Smooth muscle cell (in vitro differentiated cells): ENCODE measurements around the gene NHLRC4. TPM values are rescaled to one million over a fixed set of nuclear protein-coding genes. Genes with fewer than 3 reads are reported as not detected.

Experiments used
- DNase-seq: peaks from one replicate; lab custom pipeline; 2025; ENCODE audit not compliant: unreplicated experiment; lab: John Stamatoyannopoulos, UW
- H2AFZ ChIP-seq: fragments of 200-600 bp; sonication (generic); 2 replicates; pipeline ENCODE4 v1.6.0; 2016; ENCODE audit warnings: antibody characterized with exemption, low read depth, mild to moderate bottlenecking
- H3F3A ChIP-seq: fragments of 200-600 bp; sonication (generic); 2 replicates; pipeline ENCODE4 v1.6.0; 2017; ENCODE audit warnings: antibody characterized with exemption, low read depth
- H3K27ac ChIP-seq: fragments of 200-600 bp; sonication (generic); 2 replicates; pipeline ENCODE4 v1.5.1; 2016; ENCODE audit warnings: low read depth, mild to moderate bottlenecking
- H3K27me3 ChIP-seq: fragments of 200-600 bp; sonication (generic); 2 replicates; pipeline ENCODE4 v1.6.1; 2016; ENCODE audit warnings: low read depth, mild to moderate bottlenecking
- H3K36me3 ChIP-seq: fragments of 200-600 bp; sonication (generic); 2 replicates; pipeline ENCODE4 v1.5.1; 2016; ENCODE audit warnings: low read depth
- H3K4me1 ChIP-seq: fragments of 200-600 bp; sonication (generic); 2 replicates; pipeline ENCODE4 v1.5.1; 2016; ENCODE audit warnings: low read depth
- H3K4me2 ChIP-seq: fragments of 200-600 bp; sonication (generic); 2 replicates; pipeline ENCODE4 v1.6.0; 2016; ENCODE audit warnings: mild to moderate bottlenecking
- H3K4me3 ChIP-seq: fragments of 200-600 bp; sonication (generic); 2 replicates; pipeline ENCODE4 v1.5.1; 2016; ENCODE audit warnings: mild to moderate bottlenecking
- H3K79me2 ChIP-seq: fragments of 200-600 bp; sonication (generic); 2 replicates; pipeline ENCODE4 v1.6.0; 2016; ENCODE audit warnings: low read depth, mild to moderate bottlenecking
- H3K9ac ChIP-seq: fragments of 200-600 bp; sonication (generic); 2 replicates; pipeline ENCODE4 v1.6.0; 2016; ENCODE audit warnings: low read depth
- H3K9me3 ChIP-seq: fragments of 200-600 bp; sonication (generic); replicated peaks from 2 replicates; pipeline ENCODE4 v1.5.1; 2016; ENCODE audit warnings: low read depth
- H4K20me1 ChIP-seq: fragments of 200-600 bp; sonication (generic); 2 replicates; pipeline ENCODE4 v1.6.0; 2016; ENCODE audit warnings: low read depth
- WGBS: methylation state at CpG from one replicate; pipeline ENCODE4 v1.1.7; 2016; ENCODE audit warnings: low lambda C conversion rate; 5-methylcytosine and 5-hydroxymethylcytosine counted together
- polyA plus RNA-seq: library from polyadenylated mRNA; unstranded; fragments of >200 nt; fragmentation: Nextera tagmentation; extraction: Ambion mirVana; gene quantifications from 2 replicates; pipeline ENCODE4 v1.2.1, GENCODE V29; 2016
- total RNA-seq: library from RNA; depleted of rRNA; stranded (reverse); fragments of >200 nt; gene quantifications from 2 replicates; pipeline ENCODE4 v1.2.3, GENCODE V29; 2014
- TF ChIP-seq, protein P1 (sequence below): fragments of 200-600 bp; sonication (generic); IDR thresholded peaks from 2 replicates; pipeline ENCODE4 v1.5.1; 2017; ENCODE audit warnings: borderline replicate concordance, mild to moderate bottlenecking, antibody characterized with exemption; ENCODE audit not compliant: insufficient read depth, poor library complexity, severe bottlenecking

Gene NHLRC4
- total and polyA plus RNA-seq, 2 experiments from 2014 or later, result 0.18 to 0.85 TPM

DNA sequence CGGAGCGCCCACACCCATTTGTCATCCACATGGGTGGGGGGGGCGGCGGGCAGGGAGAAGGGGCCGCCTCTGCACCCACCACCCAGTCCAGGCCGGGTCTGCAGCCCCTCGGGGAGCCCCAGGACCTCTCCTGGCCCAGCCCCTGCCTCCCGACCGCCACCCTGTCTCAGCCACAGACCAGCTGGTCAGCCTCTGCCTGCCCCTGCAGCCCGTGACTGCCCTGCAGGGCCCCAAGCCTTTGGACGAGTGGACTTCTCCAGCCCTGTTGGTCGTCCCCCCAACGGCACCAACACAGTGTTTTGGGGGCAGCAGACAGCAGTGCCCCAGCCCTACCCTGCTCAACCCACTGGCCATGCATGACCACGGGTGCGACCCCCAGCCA lies 5.4 kb upstream of the NHLRC4 start:
- WGBS, result 88% methylated on average over 14 of the region's 15 CpGs
- TF ChIP-seq, protein P1, sequence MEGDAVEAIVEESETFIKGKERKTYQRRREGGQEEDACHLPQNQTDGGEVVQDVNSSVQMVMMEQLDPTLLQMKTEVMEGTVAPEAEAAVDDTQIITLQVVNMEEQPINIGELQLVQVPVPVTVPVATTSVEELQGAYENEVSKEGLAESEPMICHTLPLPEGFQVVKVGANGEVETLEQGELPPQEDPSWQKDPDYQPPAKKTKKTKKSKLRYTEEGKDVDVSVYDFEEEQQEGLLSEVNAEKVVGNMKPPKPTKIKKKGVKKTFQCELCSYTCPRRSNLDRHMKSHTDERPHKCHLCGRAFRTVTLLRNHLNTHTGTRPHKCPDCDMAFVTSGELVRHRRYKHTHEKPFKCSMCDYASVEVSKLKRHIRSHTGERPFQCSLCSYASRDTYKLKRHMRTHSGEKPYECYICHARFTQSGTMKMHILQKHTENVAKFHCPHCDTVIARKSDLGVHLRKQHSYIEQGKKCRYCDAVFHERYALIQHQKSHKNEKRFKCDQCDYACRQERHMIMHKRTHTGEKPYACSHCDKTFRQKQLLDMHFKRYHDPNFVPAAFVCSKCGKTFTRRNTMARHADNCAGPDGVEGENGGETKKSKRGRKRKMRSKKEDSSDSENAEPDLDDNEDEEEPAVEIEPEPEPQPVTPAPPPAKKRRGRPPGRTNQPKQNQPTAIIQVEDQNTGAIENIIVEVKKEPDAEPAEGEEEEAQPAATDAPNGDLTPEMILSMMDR, result no peak
- Histone ChIP-seq H3K79me2 (no peaks in the 10 kb centered on the region), H3K9me3 (no peaks in the 10 kb centered on the region), H3F3A (no peaks in the 10 kb centered on the region), H4K20me1 (no peaks in the 10 kb centered on the region), H3K4me2 (no peak overlapping the region), H3K27ac (no peak overlapping the region), H3K4me1 (peaks cover 12% of the 10 kb centered on the region), H3K27me3 (peaks cover 41% of the 10 kb centered on the region), H3K4me3 (no peak overlapping the region), H3K9ac (no peak overlapping the region), H2AFZ (no peak overlapping the region), H3K36me3 (no peaks in the 10 kb centered on the region)
- DNase-seq, result no peak

DNA sequence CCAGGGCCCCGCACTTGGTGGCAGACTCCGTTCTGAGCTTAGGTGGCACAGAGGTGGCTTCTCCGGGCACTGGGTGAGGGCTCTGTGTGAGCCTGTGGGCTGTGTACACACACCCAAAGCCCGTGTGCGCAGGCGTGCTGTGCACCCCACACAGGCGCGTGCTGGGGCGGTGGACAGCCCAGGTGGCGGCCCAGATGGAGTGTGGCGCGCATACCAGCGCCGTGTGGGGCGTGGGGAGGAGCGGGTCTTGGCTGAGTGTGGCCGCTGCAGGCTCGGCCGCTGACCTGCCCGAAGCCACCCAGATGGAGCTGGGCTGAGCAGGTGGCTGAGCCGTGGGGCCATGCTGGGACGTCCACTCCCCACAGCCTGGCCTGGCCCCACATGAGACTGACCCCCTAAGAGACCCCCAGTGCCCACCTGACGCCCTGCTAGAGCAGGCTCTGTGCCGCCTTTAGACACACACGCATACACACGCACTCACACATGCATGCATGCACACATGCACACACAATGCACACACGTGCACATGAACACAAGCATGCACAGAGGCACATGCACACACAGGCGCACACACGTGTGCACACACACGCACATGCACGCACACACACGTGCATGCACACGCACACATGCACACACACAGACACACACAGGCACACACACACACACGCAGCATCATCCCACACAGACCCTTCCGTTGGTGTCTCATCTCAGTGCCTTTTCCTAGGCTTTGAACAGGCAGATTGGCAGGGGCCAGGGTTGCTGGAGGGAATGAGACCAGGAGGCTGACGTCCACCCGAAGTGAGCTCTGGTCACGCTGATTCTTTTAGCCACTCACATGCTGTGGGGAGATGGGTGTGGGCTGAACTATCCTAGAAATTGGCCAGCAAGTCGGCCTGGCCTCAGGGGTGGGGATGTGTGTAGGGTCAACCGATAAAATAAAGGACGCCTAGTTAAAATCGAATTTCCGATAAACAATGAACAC lies 4.6 kb upstream of the NHLRC4 start:
- WGBS, result 95% methylated on average over 41 of the region's 43 CpGs

DNA sequence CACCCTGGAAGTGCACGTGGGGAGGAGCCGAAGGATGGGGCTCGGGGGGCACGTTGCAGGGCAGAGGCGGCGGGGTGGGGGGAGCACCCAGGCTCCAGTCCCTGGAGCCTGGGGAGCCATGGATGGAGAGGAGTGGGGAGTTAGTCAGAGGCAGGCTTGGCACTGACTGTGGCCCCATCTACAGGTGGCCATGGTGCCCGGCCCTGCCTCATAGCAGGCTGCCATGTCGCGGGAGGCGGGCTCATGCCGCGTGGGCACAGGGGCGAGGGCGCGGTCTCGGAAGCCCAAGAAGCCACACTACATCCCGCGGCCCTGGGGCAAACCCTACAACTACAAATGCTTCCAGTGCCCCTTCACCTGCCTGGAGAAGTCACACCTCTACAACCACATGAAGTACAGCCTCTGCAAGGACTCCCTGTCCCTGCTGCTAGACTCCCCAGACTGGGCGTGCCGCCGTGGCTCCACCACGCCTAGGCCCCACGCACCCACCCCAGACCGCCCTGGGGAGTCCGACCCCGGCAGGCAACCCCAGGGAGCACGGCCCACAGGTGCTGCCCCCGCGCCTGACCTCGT lies 3.6 kb upstream of the NHLRC4 start:
- no peak for DNase-seq
- no peaks in the 10 kb centered on the region for H3K9me3 ChIP-seq
- no peak overlapping the region for H3K9ac ChIP-seq
- H3K36me3 ChIP-seq, result no peaks in the 10 kb centered on the region
- peaks cover 14% of the 10 kb centered on the region for H3K4me1 ChIP-seq
- H3K79me2 ChIP-seq, result no peaks in the 10 kb centered on the region
- WGBS, result 91% methylated on average over 20 of the region's 30 CpGs
- H3K27ac ChIP-seq, result no peak overlapping the region
- H2AFZ ChIP-seq, result no peak overlapping the region
- peaks cover 36% of the 10 kb centered on the region for H3K27me3 ChIP-seq
- TF ChIP-seq, protein P1, result no peak
- no peak overlapping the region for H3K4me2 ChIP-seq
- no peak overlapping the region for H3K4me3 ChIP-seq
- no peaks in the 10 kb centered on the region for H4K20me1 ChIP-seq
- no peaks in the 10 kb centered on the region for H3F3A ChIP-seq

More for the DNA sequence above, 4.6 kb upstream of the NHLRC4 start:
- no peak overlapping the region for H2AFZ ChIP-seq
- H3K27ac ChIP-seq, result no peak overlapping the region
- H3K9ac ChIP-seq, result no peak overlapping the region
- no peak overlapping the region for H3K4me3 ChIP-seq
- no peaks in the 10 kb centered on the region for H3K79me2 ChIP-seq
- H3K9me3 ChIP-seq, result no peaks in the 10 kb centered on the region
- no peak overlapping the region for H3K4me2 ChIP-seq
- no peaks in the 10 kb centered on the region for H3K36me3 ChIP-seq
- no peaks in the 10 kb centered on the region for H3F3A ChIP-seq
- no peak for DNase-seq
- H3K27me3 ChIP-seq, result peaks cover 41% of the 10 kb centered on the region
- TF ChIP-seq, protein P1, result no peak
- peaks cover 14% of the 10 kb centered on the region for H3K4me1 ChIP-seq
- H4K20me1 ChIP-seq, result no peaks in the 10 kb centered on the region
